Islet of Langerhans (tissue), 1 donor: ENCODE results near the gene APOE.
"Not testable (repeated sequence)": the region's sequence is repeated elsewhere in the genome, so short reads cannot be mapped to it uniquely, and the experiment has no call there.

Experiments used
- FAIRE-seq: peaks from one replicate; lab custom pipeline; 2011; peaks lifted over from hg19 to GRCh38; lab: Jason Lieb, UNC

APOE gene

DNA sequence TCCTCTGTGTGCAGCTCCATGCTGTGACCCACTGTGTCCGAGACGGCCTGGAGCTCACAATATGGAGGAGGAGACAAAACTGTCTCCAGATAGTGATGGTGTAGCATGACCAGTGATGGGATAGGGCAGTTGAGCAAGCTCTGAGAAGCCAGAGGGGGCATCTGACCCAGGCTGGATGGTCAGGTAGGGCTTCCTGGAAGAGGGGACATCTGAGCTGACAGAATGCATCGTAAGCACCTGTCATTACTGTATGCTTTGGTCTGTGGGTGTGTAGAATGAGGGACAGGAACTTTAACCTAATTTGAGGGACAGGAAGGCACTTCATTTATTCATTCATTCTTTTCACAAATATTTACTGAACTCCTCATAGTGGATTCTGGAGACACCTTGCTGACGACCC is 21.0 kb upstream of the APOE start:
- FAIRE-seq, result no peak

DNA sequence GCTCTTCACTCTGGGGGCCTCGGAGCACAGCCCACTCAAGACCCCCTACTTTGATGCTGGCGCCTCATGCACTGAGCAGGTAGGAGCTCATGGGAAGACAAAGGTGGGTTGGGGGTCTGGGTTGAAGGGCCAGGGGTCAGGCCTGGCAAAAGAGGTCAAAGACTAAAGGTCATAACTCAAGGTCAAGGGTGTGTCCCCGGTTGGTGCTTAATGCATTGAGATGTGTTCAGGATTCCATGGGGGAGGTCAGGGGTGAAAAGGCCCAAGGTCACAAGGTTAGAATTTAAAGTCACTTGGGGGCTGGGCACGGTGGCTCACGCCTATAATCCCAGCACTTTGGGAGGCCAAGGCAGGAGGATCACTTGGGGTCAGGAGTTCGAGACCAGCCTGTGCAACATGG is 19.5 kb upstream of the APOE start:
- no peak for FAIRE-seq

DNA sequence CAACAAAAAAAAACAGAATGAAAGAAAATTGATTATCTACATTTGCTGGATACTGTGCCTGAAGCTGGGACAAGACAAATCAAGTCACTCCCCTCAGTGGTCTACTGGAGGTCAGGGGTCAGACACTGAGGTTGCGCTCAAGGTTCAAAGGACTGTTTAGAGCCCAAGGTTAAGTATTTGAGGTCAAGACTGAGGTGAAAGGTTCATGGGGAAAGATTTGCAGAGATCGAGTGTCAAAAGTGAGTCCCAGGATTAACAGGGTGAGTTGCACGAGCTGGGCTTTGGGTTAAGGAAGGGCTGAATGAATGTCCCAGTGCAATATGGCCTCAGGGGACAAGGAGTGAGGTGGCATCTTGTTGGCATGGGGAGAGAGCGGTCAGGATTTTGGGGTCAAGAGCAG is 17.9 kb upstream of the APOE start:
- no peak for FAIRE-seq

DNA sequence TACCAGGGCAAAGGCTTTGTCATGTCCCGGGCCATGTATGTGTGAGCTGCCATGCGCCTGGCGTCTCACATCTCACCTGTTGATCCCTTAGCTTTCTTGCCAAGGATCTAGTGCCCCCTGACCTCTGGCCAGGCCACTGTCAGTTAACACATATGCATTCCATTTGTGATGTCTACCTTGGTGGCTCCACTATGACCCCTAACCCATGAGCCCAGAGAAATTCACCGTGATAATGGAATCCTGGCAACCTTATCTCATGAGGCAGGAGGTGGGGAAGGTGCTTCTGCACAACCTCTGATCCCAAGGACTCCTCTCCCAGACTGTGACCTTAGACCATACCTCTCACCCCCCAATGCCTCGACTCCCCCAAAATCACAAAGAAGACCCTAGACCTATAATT is 17.3 kb upstream of the APOE start:
- FAIRE-seq, result not testable (repeated sequence)

DNA sequence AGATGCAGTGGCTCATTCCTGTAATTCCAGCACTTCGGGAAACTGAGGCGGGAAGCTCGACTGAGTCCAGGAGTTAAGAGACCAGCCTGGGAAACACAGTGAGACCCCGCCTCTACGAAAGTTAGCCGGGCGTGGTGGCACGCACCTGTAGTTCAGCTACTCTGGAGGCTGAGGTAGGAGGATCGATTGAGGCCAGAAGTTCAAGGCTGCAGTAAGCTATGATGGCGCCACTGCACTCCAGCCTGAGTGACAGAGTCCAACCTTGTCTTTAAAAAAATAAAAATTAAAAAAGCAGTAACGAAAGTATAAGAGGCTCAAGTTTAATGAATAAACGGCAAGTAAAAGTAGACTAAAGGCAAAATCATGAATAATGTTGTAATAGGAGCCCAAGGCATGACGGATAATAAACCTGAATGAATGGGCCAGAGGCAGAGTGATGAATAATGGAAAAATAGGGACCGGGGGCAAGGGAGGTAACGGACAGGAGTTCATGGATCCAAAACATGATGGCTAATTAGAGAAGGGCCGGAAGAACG is 15.7 kb upstream of the APOE start:
- FAIRE-seq, result no peak

DNA sequence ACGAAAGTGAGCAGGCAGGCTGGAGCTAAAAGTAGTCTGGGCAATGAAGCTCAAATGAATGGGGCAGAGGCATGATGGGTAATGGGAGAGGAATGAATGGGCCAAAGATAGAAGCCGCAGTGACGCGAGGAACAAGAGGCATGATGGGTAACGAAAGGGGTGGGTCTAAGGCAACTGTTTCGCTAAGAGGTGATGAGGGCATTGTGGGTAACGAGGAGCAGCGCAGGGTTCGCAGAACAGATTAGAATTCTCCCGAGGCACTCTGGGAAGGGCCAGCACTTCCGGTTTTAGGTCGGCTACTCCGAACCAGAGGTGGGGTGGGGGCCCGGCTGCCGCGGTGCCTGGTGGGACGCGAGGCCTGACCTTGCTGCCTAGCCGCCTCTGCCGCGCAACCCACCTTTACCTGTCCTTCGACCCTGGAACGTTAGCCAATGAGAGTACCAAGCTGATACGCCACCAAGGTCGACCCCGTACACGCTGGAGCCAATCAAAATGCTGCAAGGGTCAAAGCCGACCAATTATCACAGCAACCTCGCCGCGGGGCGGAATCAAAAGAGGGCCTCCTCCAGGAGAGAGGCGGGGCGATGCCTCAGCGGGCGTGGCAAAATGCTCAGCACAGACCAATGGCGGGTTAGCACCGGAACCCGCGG is 15.1 kb upstream of the APOE start:
- FAIRE-seq, result peak; percentile 96

DNA sequence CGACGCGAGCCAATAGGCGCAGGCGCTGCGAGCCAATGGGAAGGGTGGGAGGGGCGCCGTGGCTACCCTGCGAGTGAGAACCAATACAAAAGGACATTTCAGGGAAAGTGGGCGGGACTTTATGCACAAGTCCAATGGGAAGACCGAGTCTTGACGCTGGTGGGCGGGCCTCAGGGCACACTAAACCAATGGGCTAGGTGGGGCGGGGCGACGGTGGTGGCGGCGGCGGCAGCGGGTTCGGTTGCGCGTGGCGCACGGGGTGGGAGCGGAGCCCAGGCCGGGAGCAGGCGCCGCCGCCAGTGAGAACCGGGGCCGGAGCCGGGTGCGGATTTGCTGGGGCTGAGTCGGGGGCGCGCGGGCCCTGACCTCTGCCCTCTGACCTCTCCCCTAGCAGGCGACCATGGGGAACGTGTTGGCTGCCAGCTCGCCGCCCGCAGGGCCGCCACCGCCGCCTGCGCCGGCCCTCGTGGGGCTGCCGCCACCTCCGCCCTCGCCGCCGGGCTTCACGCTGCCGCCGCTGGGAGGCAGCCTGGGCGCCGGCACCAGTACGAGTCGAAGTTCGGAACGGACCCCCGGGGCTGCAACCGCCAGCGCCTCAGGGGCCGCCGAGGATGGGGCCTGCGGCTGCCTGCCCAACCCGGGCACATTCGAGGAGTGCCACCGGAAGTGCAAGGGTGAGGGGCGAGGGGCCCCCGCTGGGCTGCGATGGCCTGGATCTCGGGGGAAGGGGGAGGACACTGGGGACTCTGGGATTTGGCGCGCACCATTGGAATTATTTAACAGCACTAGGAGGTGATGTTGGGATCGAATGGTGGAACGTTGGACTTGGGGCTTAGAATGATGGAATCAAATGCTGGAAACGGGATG is 14.3 kb upstream of the APOE start, which contains the start of gene TOMM40:
TSS of gene TOMM40 (plus strand) at position 239 of the 867 bp plus-strand sequence. CDS start at position 401, 162 bp downstream.
- no peak for FAIRE-seq

DNA sequence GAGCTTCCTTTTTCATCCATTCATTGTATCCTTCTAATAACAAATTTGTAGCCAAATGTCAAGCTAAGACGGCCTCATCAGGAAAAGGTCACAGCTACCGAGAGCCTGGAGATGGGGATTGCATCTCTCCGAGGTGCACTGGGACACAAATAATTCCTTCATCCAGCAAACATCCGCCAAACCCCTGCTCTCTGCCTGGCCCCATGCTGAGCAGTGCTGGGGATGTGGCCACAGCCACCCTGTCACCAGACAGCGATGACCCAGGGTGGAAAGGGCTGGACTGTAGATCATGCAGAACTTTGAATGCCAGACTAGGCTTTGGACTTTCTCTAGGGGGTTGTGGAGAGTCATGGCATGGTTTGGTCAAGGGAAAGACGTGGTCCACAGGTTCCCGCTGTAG is 12.7 kb upstream of the APOE start:
- FAIRE-seq, result no peak

DNA sequence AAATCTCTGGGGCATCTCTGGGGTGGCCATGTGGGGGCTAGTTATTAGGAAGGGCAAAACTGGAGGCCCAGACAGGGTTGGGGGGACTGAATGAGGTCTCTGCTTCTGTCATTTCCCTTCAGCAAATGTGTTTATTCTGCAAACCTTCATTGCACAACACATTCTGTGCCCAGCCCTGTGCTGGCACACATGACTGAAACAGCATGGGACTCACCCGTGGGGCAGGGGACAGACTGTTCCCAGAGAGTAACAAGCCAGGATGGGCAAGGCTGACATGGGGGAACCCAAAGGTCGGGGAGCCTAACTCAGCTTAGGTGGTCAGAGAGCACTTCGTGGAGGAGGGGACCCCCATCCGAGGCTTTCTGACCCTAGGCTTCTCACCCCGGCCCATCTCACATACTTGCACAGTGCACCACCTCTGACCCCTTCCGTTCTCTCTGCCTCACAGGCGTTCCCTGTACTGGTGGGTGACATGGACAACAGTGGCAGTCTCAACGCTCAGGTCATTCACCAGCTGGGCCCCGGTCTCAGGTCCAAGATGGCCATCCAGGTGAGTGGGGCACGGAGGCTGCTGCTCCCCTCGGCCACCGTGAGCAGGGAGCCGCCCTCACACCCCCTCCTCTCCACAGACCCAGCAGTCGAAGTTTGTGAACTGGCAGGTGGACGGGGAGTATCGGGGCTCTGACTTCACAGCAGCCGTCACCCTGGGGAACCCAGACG is 12.1 kb upstream of the APOE start:
- FAIRE-seq, result no peak

DNA sequence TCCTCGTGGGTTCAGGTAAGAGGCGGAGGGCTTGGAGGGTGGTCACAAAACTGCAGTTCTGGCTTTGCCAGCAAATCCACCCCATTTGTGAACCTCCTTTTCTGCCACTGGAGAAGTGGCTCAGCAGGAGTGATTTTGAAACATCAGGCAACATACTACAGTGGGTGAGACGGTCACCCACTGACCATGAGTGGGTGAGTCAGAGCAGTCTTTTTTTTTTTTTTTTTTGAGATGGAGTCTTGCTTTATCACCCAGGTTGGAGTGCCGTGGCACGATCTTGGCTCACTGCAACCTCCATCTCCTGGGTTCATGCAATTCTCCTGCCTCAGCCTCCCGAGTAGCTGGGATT is 11.6 kb upstream of the APOE start:
- FAIRE-seq, result no peak

DNA sequence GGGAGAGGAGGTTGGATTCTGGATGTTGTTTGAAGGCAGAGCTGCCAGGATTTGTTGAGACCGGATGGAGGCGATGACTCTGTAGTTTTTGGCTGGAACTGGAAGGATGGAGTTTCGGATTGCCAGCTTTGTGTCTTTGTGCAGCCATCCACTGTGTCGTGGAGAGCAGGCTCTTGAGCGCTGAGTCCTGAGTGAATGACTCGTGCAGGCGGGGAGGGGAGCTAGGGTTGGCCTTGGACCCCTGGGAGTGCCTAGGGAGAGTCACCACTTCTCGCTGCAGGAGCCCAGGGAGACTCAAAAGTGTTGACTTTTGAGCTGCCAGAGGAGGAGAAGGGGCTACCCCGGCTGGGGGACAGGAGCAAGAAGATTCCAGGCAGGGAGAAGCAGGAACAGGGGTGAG is 10.7 kb upstream of the APOE start:
- FAIRE-seq, result no peak

DNA sequence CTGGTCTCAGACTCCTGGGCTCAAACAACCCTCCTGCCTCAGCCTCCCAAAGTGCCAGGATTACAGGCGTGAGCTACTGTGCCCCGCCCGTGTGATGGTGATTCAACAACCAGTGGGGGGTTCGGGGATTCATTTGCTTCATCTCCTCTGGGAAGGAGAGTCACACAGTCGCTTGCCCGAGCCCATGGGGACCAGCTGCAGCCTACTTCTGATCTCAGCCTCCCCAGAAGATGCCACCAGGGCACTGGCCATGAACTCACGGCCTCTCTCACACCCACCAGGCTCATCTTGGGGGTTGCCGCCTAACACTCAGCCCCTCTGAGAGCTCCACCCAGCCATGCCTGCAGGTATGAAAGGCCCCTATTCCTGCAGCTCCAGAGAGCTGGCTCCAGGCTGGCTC is 7.8 kb upstream of the APOE start:
- FAIRE-seq, result no peak

DNA sequence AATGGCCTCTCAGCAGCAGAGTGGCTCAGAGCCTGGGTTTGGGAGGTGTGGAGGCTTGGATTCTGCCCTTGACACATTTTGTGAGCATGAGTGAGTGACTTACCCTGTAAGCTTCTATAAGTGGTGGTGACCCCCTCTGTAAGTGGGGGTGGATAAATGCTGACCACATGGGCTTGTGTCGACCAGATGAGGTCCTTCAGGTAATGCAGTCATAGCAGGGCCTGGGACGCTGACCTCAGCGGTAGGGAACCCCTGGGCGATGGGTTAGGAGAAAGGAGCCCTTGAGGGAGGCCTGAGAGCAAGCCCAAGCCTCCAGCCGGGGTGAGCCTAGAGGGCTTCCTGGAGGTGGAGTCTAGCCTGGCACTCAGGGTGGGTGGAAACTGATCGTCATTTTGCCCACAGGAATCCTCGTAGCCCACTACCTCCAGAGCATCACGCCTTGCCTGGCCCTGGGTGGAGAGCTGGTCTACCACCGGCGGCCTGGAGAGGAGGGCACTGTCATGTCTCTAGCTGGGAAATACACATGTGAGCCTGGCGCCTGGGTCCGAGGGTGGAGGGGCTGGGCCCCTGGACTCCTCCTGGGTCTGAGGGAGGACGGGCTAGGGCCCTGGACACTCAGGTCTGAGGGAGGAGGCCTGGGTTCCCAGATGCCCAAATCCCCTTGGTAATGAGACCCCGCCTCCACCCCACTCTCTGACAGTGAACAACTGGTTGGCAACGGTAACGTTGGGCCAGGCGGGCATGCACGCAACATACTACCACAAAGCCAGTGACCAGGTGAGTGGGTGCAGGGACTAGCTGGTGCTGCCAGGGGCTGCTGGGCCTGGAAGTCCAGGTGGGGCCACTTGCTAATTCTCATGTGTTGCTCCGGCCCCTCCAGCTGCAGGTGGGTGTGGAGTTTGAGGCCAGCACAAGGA is 5.0 kb upstream of the APOE start:
- FAIRE-seq, result no peak

DNA sequence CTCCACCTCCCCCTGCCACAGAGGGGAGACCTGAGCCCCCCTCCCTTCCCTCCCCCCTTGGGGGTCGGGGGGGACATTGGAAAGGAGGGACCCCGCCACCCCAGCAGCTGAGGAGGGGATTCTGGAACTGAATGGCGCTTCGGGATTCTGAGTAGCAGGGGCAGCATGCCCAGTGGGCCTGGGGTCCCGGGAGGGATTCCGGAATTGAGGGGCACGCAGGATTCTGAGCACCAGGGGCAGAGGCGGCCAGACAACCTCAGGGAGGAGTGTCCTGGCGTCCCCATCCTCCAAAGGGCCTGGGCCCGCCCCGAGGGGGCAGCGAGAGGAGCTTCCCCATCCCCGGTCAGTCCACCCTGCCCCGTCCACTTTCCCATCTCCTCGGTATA is 2.4 kb upstream of the APOE start:
- no peak for FAIRE-seq

DNA sequence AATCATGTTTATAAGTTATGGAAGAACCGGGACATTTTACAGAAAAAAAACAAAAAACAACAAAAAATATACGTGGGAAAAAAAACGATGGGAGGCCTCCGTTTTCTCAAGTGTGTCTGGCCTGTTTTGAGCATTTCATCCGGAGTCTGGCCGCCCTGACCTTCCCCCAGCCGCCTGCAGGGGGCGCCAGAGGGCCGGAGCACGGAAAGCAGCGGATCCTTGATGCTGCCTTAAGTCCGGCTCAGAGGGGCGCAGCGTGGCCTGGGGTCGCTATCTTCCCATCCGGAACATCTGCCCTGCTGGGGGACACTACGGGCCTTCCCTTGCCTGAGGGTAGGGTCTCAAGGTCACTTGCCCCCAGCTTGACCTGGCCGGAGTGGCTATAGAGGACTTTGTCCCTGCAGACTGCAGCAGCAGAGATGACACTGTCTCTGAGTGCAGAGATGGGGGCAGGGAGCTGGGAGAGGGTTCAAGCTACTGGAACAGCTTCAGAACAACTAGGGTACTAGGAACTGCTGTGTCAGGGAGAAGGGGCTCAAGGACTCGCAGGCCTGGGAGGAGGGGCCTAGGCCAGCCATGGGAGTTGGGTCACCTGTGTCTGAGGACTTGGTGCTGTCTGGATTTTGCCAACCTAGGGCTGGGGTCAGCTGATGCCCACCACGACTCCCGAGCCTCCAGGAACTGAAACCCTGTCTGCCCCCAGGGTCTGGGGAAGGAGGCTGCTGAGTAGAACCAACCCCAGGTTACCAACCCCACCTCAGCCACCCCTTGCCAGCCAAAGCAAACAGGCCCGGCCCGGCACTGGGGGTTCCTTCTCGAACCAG is 1.8 kb upstream of the APOE start:
- FAIRE-seq, result no peak

DNA sequence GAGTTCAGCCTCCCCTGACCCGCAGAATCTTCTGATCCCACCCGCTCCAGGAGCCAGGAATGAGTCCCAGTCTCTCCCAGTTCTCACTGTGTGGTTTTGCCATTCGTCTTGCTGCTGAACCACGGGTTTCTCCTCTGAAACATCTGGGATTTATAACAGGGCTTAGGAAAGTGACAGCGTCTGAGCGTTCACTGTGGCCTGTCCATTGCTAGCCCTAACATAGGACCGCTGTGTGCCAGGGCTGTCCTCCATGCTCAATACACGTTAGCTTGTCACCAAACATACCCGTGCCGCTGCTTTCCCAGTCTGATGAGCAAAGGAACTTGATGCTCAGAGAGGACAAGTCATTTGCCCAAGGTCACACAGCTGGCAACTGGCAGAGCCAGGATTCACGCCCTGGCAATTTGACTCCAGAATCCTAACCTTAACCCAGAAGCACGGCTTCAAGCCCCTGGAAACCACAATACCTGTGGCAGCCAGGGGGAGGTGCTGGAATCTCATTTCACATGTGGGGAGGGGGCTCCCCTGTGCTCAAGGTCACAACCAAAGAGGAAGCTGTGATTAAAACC is 1.1 kb upstream of the APOE start:
- FAIRE-seq, result no peak

DNA sequence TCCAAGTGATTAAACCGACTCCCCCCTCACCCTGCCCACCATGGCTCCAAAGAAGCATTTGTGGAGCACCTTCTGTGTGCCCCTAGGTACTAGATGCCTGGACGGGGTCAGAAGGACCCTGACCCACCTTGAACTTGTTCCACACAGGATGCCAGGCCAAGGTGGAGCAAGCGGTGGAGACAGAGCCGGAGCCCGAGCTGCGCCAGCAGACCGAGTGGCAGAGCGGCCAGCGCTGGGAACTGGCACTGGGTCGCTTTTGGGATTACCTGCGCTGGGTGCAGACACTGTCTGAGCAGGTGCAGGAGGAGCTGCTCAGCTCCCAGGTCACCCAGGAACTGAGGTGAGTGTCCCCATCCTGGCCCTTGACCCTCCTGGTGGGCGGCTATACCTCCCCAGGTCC is 2.0 kb downstream of the APOE start:
- FAIRE-seq, result no peak

DNA sequence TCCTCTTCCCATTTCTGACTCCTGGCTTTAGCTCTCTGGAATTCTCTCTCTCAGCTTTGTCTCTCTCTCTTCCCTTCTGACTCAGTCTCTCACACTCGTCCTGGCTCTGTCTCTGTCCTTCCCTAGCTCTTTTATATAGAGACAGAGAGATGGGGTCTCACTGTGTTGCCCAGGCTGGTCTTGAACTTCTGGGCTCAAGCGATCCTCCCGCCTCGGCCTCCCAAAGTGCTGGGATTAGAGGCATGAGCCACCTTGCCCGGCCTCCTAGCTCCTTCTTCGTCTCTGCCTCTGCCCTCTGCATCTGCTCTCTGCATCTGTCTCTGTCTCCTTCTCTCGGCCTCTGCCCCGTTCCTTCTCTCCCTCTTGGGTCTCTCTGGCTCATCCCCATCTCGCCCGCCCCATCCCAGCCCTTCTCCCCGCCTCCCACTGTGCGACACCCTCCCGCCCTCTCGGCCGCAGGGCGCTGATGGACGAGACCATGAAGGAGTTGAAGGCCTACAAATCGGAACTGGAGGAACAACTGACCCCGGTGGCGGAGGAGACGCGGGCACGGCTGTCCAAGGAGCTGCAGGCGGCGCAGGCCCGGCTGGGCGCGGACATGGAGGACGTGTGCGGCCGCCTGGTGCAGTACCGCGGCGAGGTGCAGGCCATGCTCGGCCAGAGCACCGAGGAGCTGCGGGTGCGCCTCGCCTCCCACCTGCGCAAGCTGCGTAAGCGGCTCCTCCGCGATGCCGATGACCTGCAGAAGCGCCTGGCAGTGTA is 2.7 kb downstream of the APOE start:
- no peak for FAIRE-seq

DNA sequence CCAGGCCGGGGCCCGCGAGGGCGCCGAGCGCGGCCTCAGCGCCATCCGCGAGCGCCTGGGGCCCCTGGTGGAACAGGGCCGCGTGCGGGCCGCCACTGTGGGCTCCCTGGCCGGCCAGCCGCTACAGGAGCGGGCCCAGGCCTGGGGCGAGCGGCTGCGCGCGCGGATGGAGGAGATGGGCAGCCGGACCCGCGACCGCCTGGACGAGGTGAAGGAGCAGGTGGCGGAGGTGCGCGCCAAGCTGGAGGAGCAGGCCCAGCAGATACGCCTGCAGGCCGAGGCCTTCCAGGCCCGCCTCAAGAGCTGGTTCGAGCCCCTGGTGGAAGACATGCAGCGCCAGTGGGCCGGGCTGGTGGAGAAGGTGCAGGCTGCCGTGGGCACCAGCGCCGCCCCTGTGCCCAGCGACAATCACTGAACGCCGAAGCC is 3.3 kb downstream of the APOE start:
- no peak for FAIRE-seq

DNA sequence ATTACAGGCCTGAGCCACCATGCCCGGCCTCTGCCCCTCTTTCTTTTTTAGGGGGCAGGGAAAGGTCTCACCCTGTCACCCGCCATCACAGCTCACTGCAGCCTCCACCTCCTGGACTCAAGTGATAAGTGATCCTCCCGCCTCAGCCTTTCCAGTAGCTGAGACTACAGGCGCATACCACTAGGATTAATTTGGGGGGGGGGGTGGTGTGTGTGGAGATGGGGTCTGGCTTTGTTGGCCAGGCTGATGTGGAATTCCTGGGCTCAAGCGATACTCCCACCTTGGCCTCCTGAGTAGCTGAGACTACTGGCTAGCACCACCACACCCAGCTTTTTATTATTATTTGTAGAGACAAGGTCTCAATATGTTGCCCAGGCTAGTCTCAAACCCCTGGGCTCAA is 4.2 kb downstream of the APOE start:
- FAIRE-seq, result no peak
